H1 (cell line): ENCODE results near the gene MPP2. TPM values are rescaled to one million over a fixed set of nuclear protein-coding genes. Genes with fewer than 3 reads are reported as not detected.

Source experiments
- ATF3 ChIP-seq: IDR thresholded peaks from 2 replicates; pipeline ENCODE4 v1.6.1; 2011; ENCODE audit warnings: low read depth, mild to moderate bottlenecking, low read length; ENCODE audit not compliant: insufficient read depth
- CHD2 ChIP-seq: IDR thresholded peaks from 2 replicates; pipeline ENCODE4 v1.6.1; 2012; ENCODE audit warnings: low read length, improper control_type of control experiment
- CREB1 ChIP-seq: IDR thresholded peaks from 2 replicates; pipeline ENCODE4 v1.6.1; 2012; ENCODE audit warnings: inconsistent platforms
- EP300 ChIP-seq, 2 experiments: IDR thresholded peaks; 1 replicate in 1 of 2; 2 replicates in 1 of 2; pipeline ENCODE4 v1.6.1; 2011 to 2012; ENCODE audit warnings: low read depth in 2 of 2, low read length in 2 of 2, mild to moderate bottlenecking in 2 of 2, borderline replicate concordance in 1 of 2, inconsistent platforms in 1 of 2, moderate library complexity in 1 of 2
- FOSL1 ChIP-seq: IDR thresholded peaks from 2 replicates; pipeline ENCODE4 v1.6.1; 2011; ENCODE audit warnings: mild to moderate bottlenecking, low read depth, low read length, moderate library complexity; ENCODE audit not compliant: insufficient read depth
- HDAC6 ChIP-seq: IDR thresholded peaks from one replicate; pipeline ENCODE4 v1.7.1; 2012; ENCODE audit warnings: low read depth, mild to moderate bottlenecking, inconsistent platforms, low read length, moderate library complexity
- JUND ChIP-seq: IDR thresholded peaks from 2 replicates; pipeline ENCODE4 v1.6.1; 2011; ENCODE audit warnings: mild to moderate bottlenecking, improper control_type of control experiment, low read length
- KDM4A ChIP-seq: IDR thresholded peaks from one replicate; pipeline ENCODE4 v1.7.1; 2012; ENCODE audit warnings: low read depth, mild to moderate bottlenecking, moderate library complexity, low read length, inconsistent platforms; ENCODE audit not compliant: severe bottlenecking
- KDM5A ChIP-seq: fragments of 200-600 bp; IDR thresholded peaks from 2 replicates; pipeline ENCODE4 v1.7.1; 2012; ENCODE audit warnings: mild to moderate bottlenecking, low read length, inconsistent platforms, mixed read lengths
- MAFK ChIP-seq: IDR thresholded peaks from 2 replicates; pipeline ENCODE4 v1.6.1; 2012; ENCODE audit warnings: low read depth, mild to moderate bottlenecking, improper control_type of control experiment, low read length
- RXRA ChIP-seq: IDR thresholded peaks from 2 replicates; pipeline ENCODE4 v1.6.1; 2011; ENCODE audit warnings: low read depth, mild to moderate bottlenecking, low read length, moderate library complexity; ENCODE audit not compliant: insufficient read depth
- SIN3A ChIP-seq, 2 experiments: IDR thresholded peaks in 1 of 2; conservative IDR thresholded peaks in 1 of 2; 2 replicates each; pipeline ENCODE4 v1.6.1; 2011 to 2012; ENCODE audit warnings: low read length in 2 of 2, improper control_type of control experiment in 1 of 2, low read depth in 1 of 2, mild to moderate bottlenecking in 1 of 2
- SIRT6 ChIP-seq: IDR thresholded peaks from one replicate; pipeline ENCODE4 v1.7.1; 2012; ENCODE audit warnings: low read length, inconsistent platforms
- SP1 ChIP-seq: IDR thresholded peaks from 2 replicates; pipeline ENCODE4 v1.6.1; 2011; ENCODE audit warnings: low read depth, low read length
- SP2 ChIP-seq: IDR thresholded peaks from 2 replicates; pipeline ENCODE4 v1.6.1; 2012; ENCODE audit warnings: mild to moderate bottlenecking, low read length, inconsistent platforms
- SRF ChIP-seq: IDR thresholded peaks from 2 replicates; pipeline ENCODE4 v1.6.1; 2011; ENCODE audit warnings: mild to moderate bottlenecking, low read depth, low read length, moderate library complexity
- ZNF274 ChIP-seq: IDR thresholded peaks from 2 replicates; pipeline ENCODE4 v1.7.0; 2012; ENCODE audit warnings: low read length, borderline replicate concordance; ENCODE audit errors: extremely low read depth
- polyA plus RNA-seq, 7 experiments: library from polyadenylated mRNA; depleted of rRNA in 3 of 7; stranded (reverse) in 5 of 7; unstranded in 2 of 7; fragments of >200 nt in 5 of 7; fragments of 200-250 nt in 2 of 7; gene quantifications; 1 replicate in 5 of 7; 2 replicates in 1 of 7; 4 replicates in 1 of 7; pipeline versions ENCODE4 v1.2.1 to v1.2.3, GENCODE V29; 2011 to 2013; ENCODE audit warnings: missing spikeins in 2 of 7, mixed read lengths in 2 of 7
- total RNA-seq: library from RNA; stranded (reverse); fragmentation: NEBNext Ultra II Directional; extraction: Animal tissue kit (Norgen Biotek cat#: 25700); gene quantifications from 2 replicates; pipeline ENCODE4 v1.2.1, GENCODE V29; 2021
- TF ChIP-seq, protein P1 (sequence below): IDR thresholded peaks from 2 replicates; pipeline ENCODE4 v1.6.1; 2012; ENCODE audit warnings: inconsistent platforms

Gene MPP2
- total and polyA plus RNA-seq, 2 of the 8 experiments (the other 6 are each of a cell fraction or from before 2014, with no cell fraction given), result 30.9 to 34.1 TPM

GRCh38 chr17:43905985-43906852 lies 1.1 kb downstream of the MPP2 start (continued):
- TF ChIP-seq CREB1 (peak; percentile 82), JUND (0 out of 2 replicates have a peak, but pooled peaks have one; percentile 63), CHD2 (no peak), SP2 (no peak), FOSL1 (peak; percentile 97), RXRA (no peak), ATF3 (no peak), SIRT6 (no peak), KDM4A (peak; percentile 90), KDM5A (no peak), SIN3A (conservative IDR thresholded peaks at IDR 0.05 in 1 of 2, IDR thresholded peaks at IDR 0.05 in 1 of 2; ENCODE audit: low read depth in 1 of 2, low read length in 2 of 2) (peak; percentile 52 to 74; a peak in 2 of 4 replicates), HDAC6 (no peak), EP300 (IDR thresholded peaks at IDR 0.05; ENCODE audit: borderline replicate concordance in 1 of 2, low read depth in 2 of 2, low read length in 2 of 2) (no peak), SRF (no peak), MAFK (no peak), SP1 (peak; percentile 85; the same call in 1 of the 2 replicates), ZNF274 (no peak)
- TF ChIP-seq, protein P1, sequence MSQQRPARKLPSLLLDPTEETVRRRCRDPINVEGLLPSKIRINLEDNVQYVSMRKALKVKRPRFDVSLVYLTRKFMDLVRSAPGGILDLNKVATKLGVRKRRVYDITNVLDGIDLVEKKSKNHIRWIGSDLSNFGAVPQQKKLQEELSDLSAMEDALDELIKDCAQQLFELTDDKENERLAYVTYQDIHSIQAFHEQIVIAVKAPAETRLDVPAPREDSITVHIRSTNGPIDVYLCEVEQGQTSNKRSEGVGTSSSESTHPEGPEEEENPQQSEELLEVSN, result peak; percentile 72
